ENCODE data around the gene VWC2L.

VWC2L gene

DNA sequence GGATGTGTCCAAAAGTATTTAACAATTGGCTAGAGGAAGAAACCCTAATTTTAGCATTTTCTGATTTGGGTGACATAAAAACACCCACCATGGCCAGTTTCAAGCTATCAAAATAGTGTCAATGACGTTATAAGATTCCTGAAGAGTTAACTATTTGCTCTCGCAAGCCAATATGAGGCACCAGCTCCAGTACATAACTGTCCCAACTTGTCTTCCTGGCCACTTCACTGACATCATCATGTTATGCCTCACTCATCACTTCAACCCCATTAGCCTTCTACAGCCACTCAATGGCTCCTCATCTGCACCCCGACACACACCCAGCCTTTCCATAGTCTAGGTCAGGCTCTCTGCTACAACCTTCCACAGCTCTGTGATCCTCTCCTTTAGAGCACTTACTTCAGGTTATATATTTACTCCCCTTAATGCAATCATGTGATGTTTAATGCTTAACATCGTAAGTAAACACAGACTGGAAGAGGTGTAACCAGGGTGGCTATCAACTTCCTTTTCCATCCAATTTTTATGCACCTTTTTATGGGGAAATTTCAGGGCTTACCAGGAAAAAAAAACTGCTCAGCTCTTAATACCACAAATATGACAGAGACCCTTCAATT is 158.7 kb downstream of the VWC2L start:
- in situ Hi-C loops (cut with HindIII; ENCODE audit: low pct_ligation_motif_present, low pct_unique_long_range_greater_than_20kb, low sequenced_read_pairs) = no loop called here
- DNase-seq = no peak

DNA sequence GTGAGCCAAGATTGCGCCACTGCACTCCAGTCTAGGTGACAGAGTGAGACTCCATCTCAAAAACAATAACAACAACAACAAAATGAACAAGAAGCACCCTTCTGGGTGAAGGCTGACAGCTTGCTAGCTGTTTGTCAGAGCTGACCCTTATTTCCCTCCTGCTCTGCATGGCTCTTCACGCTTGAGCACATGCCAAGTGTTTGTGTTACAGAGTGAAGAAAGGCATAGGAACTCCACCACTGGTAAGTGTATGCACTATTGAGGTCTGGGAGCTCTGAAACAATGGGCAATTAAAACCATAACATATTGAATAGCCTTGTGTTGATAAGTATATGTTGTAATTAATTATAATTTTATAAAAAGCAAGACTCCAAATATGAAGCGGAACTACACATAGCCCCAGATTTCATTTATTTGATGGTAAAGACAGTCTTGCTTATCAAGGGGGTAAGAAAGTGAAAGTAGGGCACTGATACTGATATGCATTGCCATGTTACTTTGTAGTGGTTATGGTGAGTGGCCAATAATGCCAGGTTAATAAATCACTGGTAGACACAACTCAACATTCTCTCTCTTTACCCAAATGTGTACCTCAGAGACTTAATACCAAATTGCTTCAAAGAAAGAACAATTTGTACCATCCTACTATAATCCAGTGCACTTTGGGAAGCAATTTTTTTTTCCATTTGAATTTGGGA is 163.4 kb downstream of the VWC2L start:
- in situ Hi-C loops (cut with HindIII; ENCODE audit: low pct_ligation_motif_present, low pct_unique_long_range_greater_than_20kb, low sequenced_read_pairs) = no loop called here
- no peak for DNase-seq

DNA sequence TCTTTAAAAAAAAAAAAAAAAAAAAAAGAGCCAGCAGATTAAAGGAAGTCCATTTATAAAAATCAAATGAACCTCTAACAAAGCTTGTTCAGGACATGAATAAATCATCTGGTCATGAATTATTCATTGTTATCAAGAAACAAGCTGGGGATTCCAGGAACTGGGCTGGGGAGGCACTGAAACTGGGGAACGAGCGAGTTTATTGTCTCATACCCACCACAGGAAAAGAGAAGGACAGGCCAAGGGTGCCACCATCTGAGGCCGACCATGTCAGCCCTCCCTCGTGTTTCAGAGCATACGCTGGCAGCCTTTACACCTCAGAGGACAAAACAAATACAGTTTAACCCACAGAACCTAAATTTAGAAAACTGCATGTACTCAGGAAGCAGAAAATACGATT is 164.2 kb downstream of the VWC2L start:
- in situ Hi-C loops (cut with HindIII; ENCODE audit: low pct_ligation_motif_present, low pct_unique_long_range_greater_than_20kb, low sequenced_read_pairs) = no loop called here
- DNase-seq = no peak

DNA sequence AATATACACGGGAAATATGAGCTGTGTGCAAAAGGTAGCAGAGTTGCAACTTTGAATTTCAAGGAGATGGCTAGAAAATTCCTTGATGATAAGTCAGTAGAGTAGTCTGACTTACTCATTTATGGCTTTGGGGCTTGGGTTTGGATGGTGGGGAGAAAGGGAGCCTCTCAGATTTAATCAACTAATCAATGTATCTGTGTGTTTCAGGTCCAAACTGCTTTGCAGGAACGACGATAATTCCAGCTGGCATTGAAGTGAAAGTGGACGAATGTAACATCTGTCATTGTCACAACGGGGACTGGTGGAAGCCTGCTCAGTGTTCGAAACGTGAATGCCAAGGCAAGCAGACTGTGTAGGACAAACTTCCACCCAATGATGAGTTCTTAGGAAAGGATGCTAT is 164.6 kb downstream of the VWC2L start:
- in situ Hi-C loops (cut with HindIII; ENCODE audit: low pct_ligation_motif_present, low pct_unique_long_range_greater_than_20kb, low sequenced_read_pairs) = no loop called here
- DNase-seq = no peak

DNA sequence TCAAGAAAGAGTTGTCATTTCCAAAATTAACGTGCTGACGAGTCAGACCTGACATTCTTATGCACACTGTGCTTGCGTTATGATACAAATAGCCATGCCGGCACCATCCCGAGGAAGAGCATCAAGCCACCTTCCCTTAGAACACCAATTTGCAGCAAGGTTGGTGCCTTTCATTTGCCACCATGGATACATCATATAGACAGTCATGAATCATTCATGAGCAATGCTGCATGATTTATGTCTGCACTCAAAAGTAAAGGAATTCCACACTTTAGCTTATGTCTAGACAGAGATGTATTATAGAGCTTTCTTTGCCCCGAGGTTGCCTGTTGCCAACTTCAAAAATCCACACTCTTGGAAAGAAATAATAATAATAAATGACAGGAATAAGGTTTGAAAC is 166.9 kb downstream of the VWC2L start:
- no peak for DNase-seq
- in situ Hi-C loops (cut with HindIII; ENCODE audit: low pct_ligation_motif_present, low pct_unique_long_range_greater_than_20kb, low sequenced_read_pairs) = no loop called here

DNA sequence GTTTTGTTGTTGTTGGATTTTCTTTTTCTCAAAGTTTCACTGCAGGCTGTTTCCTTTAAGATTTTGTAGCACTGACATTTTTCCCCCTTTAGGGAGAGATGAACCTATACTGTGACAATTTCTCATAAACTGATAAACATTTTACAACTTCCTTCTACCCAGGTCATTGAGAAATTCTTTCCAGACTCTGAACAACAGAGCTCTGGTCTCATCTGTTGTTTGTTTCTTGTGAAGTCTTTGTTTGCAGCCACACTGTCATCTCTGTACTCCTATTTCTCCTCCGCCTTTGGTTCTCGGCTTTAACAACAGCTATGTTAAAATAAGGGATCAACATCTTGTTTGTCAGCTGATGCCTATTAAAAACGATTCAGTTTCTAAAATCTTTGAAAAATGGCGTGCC is 167.6 kb downstream of the VWC2L start:
- DNase-seq = no peak
- in situ Hi-C loops (cut with HindIII; ENCODE audit: low pct_ligation_motif_present, low pct_unique_long_range_greater_than_20kb, low sequenced_read_pairs) = no loop called here

DNA sequence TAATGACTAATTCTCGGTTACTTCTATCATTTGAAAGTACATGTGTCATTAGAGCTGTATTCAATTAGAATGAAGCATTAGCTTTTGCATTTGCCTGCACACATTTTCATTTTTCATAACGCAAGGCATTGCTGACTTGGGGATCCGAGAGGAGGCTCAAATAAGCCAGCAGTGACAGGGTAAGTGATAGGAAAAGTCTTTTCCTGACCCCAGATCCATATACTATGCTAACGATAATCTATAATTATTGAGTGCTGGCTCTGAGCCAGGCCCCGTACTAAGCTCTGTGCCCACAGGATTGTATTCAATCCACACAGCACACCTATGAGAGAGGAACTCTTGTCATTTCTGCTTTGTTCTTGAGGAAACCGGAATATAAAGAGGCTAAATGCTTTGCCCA is 168.2 kb downstream of the VWC2L start:
- no peak for DNase-seq
- in situ Hi-C loops (cut with HindIII; ENCODE audit: low pct_ligation_motif_present, low pct_unique_long_range_greater_than_20kb, low sequenced_read_pairs) = no loop called here

DNA sequence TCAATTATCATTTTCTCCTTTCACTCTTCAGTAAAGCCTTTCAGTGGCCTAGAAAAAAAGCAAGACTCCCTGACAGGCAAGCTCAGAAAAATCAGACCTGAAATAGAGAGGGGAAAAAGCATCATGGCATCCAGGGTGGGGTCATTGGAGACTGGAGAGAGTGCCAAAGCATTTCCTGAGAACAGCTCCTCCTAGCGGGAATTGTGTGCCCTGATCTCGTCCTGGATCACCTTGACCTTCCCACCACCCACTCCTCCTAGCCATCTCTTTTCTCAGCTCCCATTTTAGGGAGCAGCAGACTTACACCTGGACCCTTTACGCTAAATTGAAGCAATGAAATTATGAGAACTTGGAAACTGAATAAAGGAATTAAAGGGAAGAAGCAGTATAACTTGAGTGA is 176.6 kb downstream of the VWC2L start:
- DNase-seq = peak; percentile 24
- in situ Hi-C loops (cut with HindIII; ENCODE audit: low pct_ligation_motif_present, low pct_unique_long_range_greater_than_20kb, low sequenced_read_pairs) = no loop called here

DNA sequence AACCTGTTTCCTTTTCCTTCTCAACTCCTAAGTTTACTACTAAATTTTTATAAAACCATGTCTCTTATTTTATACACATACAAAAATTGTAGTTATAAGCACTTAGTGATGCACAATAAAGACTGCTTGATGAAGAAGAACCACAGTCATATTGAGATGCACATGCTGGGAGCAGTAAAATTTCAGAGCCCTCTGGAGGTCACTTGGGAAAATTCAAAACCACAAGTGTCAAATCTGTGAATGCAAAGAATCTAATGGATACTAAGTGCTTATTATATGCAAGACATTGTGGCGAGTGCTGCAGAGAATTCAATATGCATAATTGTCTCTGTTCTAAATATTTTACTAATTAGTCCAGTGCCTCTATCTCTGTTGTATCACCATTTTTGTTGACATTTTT is 180.5 kb downstream of the VWC2L start:
- peak; percentile 12 for DNase-seq
- in situ Hi-C loops (cut with HindIII; ENCODE audit: low pct_ligation_motif_present, low pct_unique_long_range_greater_than_20kb, low sequenced_read_pairs) = no loop called here

DNA sequence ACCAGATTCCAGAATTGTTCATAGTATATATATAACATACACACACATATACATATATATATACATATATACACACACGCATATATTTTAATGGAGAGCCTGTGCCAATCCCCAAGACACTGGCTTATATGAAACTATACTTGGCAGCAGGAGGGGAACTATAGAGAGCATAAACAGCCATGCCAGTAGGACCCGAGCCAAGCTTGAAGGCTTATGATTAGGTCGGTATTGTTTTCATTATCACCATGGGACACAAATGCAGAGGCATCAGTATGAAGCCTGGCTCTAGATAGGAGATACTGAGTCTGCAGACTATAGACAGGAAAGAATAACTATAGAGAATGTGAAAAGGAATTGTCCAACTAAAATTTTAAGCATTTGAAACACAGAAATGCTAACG is 181.2 kb downstream of the VWC2L start:
- in situ Hi-C loops (cut with HindIII; ENCODE audit: low pct_ligation_motif_present, low pct_unique_long_range_greater_than_20kb, low sequenced_read_pairs) = no loop called here
- DNase-seq = no peak

DNA sequence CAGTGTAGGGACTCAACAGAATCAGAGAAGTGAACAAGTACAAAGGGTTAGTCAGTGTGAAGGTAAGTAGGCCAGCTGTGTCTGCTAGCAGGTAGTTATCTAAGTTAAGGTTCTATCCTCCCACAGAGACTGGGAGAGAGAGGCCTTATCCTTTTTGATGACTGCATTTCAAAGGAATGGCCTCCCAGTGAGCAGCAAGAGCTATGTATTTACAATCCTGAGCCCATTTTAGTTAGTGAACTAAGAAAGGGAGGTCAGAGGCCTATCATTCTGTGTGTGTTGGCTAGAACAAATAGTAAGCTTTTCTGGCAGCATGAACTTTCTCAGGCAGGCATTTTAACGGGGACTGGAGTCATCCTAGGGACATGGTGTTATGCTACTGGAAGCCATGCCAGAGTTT is 182.9 kb downstream of the VWC2L start:
- peak; percentile 95 for DNase-seq
- in situ Hi-C loops (cut with HindIII; ENCODE audit: low pct_ligation_motif_present, low pct_unique_long_range_greater_than_20kb, low sequenced_read_pairs) = no loop called here

DNA sequence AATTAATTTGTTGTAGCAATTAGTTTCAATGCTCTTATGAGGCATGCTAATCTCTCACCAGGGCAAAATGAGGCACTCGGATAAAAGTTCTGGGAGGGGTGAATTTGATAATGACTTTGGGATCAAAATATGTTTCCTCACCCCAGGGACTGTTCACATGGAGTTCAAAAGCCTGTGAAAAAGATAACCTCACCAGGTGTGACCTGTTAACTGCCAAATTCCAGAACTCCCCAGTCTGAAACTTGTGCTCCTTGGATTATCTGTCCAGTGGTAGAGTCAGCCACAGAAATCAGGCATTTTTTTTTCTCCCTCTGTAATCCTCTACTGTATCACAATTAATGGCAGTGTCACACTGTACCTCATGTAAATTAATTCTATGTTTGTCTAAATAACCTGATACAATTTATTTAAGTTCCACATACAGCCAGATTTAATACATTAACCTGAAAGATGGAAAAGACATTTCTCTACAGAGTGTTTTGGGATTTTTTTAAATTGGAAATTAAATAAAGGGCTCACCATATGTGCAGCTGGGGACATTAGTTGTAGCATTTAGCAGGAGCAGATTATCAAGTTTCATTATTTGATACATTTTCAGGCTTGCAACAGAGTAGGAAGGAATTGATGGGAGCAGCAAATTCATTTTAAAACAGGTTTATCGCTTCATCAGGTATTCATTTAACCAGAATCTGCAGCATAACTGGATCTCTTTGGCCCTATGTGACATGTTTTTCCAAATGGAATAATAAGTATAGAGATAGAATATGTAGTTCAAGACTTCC is 191.2 kb downstream of the VWC2L start:
- DNase-seq = no peak
- in situ Hi-C loops (cut with HindIII; ENCODE audit: low pct_ligation_motif_present, low pct_unique_long_range_greater_than_20kb, low sequenced_read_pairs) = no loop called here

DNA sequence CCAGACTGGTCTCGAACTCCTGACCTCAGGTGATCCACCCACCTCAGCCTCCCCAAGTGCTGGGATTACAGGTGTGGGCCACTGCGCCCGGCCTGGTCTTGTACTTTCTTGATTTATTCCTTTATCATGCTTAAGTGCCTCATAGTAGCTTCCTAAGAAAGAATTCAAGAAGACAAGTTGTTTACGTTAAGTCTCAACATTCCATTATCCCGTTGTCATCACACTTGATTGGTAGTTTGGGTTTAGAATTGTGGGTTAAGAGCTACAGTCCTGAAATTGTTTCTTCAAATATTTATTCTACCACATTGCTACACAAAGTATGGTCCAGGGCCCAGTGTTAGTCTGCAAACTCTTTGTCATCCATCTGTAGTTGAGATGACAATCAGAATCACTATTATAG is 194.0 kb downstream of the VWC2L start:
- in situ Hi-C loops (cut with HindIII; ENCODE audit: low pct_ligation_motif_present, low pct_unique_long_range_greater_than_20kb, low sequenced_read_pairs) = no loop called here
- peak; percentile 34 for DNase-seq

DNA sequence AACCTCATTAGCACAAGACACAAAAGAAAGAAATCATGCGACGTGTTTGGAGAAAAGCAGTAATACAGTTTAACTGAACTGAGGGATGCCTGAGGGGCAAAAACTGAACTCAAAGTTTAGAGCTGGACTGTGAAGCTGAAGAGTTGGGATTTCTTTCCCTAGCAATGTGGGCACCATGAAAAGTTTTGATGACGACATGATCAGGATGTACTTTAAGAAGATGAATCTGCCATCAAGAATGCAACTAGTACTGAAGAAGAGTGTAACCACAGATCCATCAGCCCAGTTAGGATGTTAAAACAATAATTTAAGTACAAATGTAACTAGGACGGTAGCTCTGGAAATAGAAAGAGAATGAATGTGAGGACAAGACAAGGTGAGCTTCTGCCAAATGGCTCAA is 196.2 kb downstream of the VWC2L start:
- in situ Hi-C loops (cut with HindIII; ENCODE audit: low pct_ligation_motif_present, low pct_unique_long_range_greater_than_20kb, low sequenced_read_pairs) = no loop called here
- no peak for DNase-seq

DNA sequence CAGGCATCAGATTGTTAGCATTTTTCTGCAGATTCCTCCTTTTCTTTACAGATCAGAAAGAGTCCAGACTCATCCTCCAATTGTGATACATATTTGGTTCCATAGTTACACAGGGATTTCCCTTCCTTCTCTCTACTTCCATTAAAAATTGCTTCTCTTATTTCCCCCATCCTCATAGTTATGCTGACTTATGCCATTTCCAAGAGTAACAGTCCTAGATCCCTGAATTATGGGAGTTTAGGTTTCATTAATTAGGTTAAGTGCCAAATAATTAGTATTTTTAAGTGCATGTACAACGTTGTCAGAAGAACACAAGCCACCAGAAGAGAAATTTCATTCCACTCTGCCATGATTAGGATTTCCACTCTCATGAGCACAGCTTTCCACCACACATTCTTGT is 200.2 kb downstream of the VWC2L start:
- in situ Hi-C loops (cut with HindIII; ENCODE audit: low pct_ligation_motif_present, low pct_unique_long_range_greater_than_20kb, low sequenced_read_pairs) = no loop called here
- DNase-seq = no peak

DNA sequence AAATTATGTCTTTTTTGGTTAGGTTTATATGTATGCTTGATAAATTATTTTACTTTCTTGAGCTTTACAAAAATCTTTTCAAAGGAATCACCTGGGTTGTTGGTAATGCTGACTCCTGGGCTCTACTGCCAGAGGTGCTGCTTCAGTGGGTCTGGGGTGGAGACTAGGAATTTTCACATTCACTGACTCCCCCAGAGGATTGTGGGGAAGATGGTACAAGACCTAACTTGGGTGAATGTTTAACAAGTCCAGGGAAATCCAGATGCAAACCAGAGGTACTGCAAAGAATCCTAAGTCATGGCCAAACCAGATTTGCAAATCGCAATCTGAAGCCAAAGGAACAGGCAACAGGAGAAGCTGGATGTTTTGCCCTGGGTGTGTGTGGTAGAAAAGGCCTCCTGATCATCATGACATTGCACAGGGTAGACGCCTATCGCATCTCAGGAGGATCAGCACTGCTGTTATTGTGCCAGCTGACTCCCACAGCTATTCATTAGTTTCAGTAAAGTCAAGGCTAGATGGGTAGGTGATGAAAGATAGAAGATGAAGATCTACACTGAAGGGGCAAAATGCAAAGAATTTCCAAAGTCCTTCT is 213.4 kb downstream of the VWC2L start:
- in situ Hi-C loops (cut with HindIII; ENCODE audit: low pct_ligation_motif_present, low pct_unique_long_range_greater_than_20kb, low sequenced_read_pairs) = no loop called here
- no peak for DNase-seq

DNA sequence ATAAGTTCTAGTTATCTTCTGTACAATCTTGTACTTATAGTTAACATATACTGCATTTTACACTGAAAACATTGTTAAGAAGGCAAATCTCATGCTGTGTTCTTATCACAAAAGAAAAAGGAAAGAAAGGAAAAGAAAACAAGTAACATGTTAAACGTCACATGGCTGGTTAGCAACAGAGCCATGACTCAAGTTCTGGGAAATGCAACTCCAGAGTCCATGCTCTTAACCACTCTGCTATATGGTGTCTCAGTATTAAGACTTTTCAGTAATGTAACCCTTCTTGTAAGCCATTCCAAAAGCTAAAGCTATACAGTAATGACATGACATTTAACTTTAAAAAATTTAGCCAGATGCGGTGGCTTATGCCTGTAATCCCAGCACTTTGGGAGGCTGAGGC is 217.2 kb downstream of the VWC2L start:
- no peak for DNase-seq
- in situ Hi-C loops (cut with HindIII; ENCODE audit: low pct_ligation_motif_present, low pct_unique_long_range_greater_than_20kb, low sequenced_read_pairs) = no loop called here
